GM21825 (cell line): ENCODE data around the gene MAS1L.
"Not testable (repeated sequence)": the region's sequence is repeated elsewhere in the genome, so short reads cannot be mapped to it uniquely, and the experiment has no call there.

Experiments used
- ATAC-seq: cut with Tn5 transposase; IDR thresholded peaks from one replicate; pipeline ENCODE4 v1.9.1; 2021; ENCODE audit warnings: mild to moderate bottlenecking, moderate library complexity; ENCODE audit not compliant: unreplicated experiment

Gene MAS1L

GRCh38 chr6:29486577-29486976 lies 1.2 kb downstream of the MAS1L start:
- ATAC-seq: no peak

- no peak for ATAC-seq
These were observed 4.0 kb downstream of the MAS1L start for GRCh38 chr6:29483735-29484134.

- no peak for ATAC-seq
These were observed 4.6 kb downstream of the MAS1L start for GRCh38 chr6:29483186-29483585.

- no peak for ATAC-seq
These were observed 8.2 kb downstream of the MAS1L start for GRCh38 chr6:29479560-29479959.

GRCh38 chr6:29478740-29479139 lies 9.0 kb downstream of the MAS1L start:
- no peak for ATAC-seq

- ATAC-seq: no peak
These were observed 9.8 kb downstream of the MAS1L start for GRCh38 chr6:29477923-29478450.

- ATAC-seq: no peak
These were observed 12.8 kb downstream of the MAS1L start for GRCh38 chr6:29474996-29475395.

GRCh38 chr6:29466241-29466640 lies 21.5 kb downstream of the MAS1L start:
- ATAC-seq: no peak

- ATAC-seq: no peak
These were observed 22.0 kb downstream of the MAS1L start for GRCh38 chr6:29465801-29466200.

- no peak for ATAC-seq
These were observed 22.5 kb downstream of the MAS1L start for GRCh38 chr6:29465279-29465678.

- no peak for ATAC-seq
These were observed 25.7 kb downstream of the MAS1L start for GRCh38 chr6:29462022-29462421.

- no peak for ATAC-seq
These were observed 26.5 kb downstream of the MAS1L start for GRCh38 chr6:29461021-29461814.

- no peak for ATAC-seq
These were observed 30.8 kb downstream of the MAS1L start, which contains the start of the genes OR11A1 and OR2H1 for GRCh38 chr6:29456971-29457370. TSS of gene OR11A1 (minus strand) at chr6:29457071. CDS start at chr6:29427641, 29,430 bp downstream. TSS of gene OR2H1 (plus strand) at chr6:29457155. CDS start at chr6:29461770, 4,615 bp downstream.

GRCh38 chr6:29451471-29452193 lies 36.1 kb downstream of the MAS1L start:
- ATAC-seq: no peak

GRCh38 chr6:29447670-29448069 lies 40.1 kb downstream of the MAS1L start:
- no peak for ATAC-seq

GRCh38 chr6:29444031-29444430 lies 43.7 kb downstream of the MAS1L start:
- ATAC-seq: not testable (repeated sequence)

- no peak for ATAC-seq
These were observed 45.0 kb downstream of the MAS1L start for GRCh38 chr6:29442719-29443118.

- no peak for ATAC-seq
These were observed 48.8 kb downstream of the MAS1L start, which contains the start of gene OR10C1 for GRCh38 chr6:29439006-29439405. TSS of gene OR10C1 (plus strand) at chr6:29439306. CDS start at chr6:29440016, 710 bp downstream.

GRCh38 chr6:29436730-29437129 lies 51.0 kb downstream of the MAS1L start:
- ATAC-seq: not testable (repeated sequence)
